ENCODE results near the gene ARL15. TPM values are rescaled to one million over a fixed set of nuclear protein-coding genes. Genes with fewer than 3 reads are reported as not detected.

The ARL15 gene
- total RNA-seq, 1 donor from 2014 or later, result 14.0 TPM

DNA sequence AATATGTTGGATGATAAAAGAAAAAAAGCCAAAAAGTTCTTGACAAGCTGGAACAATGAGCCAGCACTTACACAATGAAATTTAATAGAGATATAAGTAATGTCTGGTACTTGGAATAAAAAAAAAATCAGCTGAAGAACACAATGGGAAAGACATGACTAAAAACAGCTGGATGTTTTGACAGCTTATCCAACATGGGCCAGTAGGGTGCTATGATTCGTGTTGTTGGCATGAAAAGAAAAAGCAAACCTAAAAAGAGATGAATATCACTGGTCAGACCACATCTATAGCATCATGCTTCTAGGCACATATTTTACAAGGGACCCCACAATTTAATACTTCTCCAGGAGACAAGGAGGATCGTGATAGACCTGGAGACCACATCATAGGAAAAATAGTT lies 175.3 kb downstream of the ARL15 start:
- TF ChIP-seq, protein P1, sequence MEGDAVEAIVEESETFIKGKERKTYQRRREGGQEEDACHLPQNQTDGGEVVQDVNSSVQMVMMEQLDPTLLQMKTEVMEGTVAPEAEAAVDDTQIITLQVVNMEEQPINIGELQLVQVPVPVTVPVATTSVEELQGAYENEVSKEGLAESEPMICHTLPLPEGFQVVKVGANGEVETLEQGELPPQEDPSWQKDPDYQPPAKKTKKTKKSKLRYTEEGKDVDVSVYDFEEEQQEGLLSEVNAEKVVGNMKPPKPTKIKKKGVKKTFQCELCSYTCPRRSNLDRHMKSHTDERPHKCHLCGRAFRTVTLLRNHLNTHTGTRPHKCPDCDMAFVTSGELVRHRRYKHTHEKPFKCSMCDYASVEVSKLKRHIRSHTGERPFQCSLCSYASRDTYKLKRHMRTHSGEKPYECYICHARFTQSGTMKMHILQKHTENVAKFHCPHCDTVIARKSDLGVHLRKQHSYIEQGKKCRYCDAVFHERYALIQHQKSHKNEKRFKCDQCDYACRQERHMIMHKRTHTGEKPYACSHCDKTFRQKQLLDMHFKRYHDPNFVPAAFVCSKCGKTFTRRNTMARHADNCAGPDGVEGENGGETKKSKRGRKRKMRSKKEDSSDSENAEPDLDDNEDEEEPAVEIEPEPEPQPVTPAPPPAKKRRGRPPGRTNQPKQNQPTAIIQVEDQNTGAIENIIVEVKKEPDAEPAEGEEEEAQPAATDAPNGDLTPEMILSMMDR (IDR thresholded peaks at IDR 0.05), result no peak
- Mint-ChIP-seq H3K4me3 (ENCODE audit: unreplicated experiment) (no peak overlapping the region), H3K27ac (ENCODE audit: unreplicated experiment) (no peak overlapping the region), H3K36me3 (ENCODE audit: low read depth) (no peaks in the 10 kb centered on the region), H3K27me3 (ENCODE audit: low read depth) (no peaks in the 10 kb centered on the region), H3K9me3 (ENCODE audit: low read depth) (no peaks in the 10 kb centered on the region), H3K4me1 (ENCODE audit: low read depth) (peaks cover 25% of the 10 kb centered on the region)
- no peak for DNase-seq (ENCODE audit: low spot score)

DNA sequence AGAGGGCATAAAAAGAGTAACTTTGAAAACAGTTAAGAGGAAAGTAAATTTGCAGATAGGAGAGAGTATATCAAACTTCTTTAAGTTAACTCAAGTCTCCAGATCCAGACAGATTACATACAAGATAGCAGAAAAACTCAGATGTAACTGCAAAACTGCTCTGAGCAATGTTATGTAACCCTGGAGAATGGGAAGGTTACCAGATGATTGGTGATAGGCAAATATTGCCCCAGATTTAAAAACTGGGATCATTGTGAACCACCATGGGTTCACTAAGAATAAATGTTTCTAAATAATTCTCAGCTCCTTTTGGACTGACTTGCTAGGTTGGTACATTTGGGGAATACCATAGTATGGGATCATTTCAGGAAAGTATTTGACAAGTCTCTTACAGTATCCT lies 176.5 kb downstream of the ARL15 start:
- H3K27me3 Mint-ChIP-seq (ENCODE audit: low read depth), result no peaks in the 10 kb centered on the region
- no peaks in the 10 kb centered on the region for H3K9me3 Mint-ChIP-seq (ENCODE audit: low read depth)
- H3K36me3 Mint-ChIP-seq (ENCODE audit: low read depth), result no peaks in the 10 kb centered on the region
- no peak overlapping the region for H3K4me3 Mint-ChIP-seq (ENCODE audit: unreplicated experiment)
- H3K27ac Mint-ChIP-seq (ENCODE audit: unreplicated experiment), result no peak overlapping the region
- peaks cover 25% of the 10 kb centered on the region for H3K4me1 Mint-ChIP-seq (ENCODE audit: low read depth)
- DNase-seq (ENCODE audit: low spot score), result no peak
- TF ChIP-seq, protein P1 (IDR thresholded peaks at IDR 0.05), result no peak

DNA sequence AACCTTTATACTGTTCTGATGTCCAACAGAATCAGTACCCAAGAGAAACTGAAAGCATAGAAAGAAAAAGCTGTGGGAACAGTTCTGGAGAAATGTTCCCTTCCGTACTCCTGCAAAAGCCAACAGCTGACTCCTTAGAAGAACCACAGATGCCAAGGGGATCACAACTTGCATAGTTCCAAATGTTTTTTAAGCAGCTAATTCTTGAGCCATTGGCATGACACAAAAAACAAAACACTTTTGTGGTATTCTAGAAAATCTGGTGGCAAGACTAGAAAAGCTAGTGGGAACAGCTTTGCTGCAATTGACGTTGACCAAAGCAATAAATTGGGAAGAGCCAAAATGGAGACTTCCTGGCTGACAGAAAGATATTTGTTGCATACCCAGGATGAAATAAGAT lies 189.9 kb downstream of the ARL15 start:
- Mint-ChIP-seq H3K27me3 (ENCODE audit: low read depth) (no peaks in the 10 kb centered on the region), H3K4me1 (ENCODE audit: low read depth) (peaks cover 7% of the 10 kb centered on the region), H3K9me3 (ENCODE audit: low read depth) (no peaks in the 10 kb centered on the region), H3K36me3 (ENCODE audit: low read depth) (no peaks in the 10 kb centered on the region), H3K4me3 (ENCODE audit: unreplicated experiment) (no peak overlapping the region), H3K27ac (ENCODE audit: unreplicated experiment) (no peak overlapping the region)
- TF ChIP-seq, protein P1 (IDR thresholded peaks at IDR 0.05), result no peak
- DNase-seq (ENCODE audit: low spot score), result no peak

DNA sequence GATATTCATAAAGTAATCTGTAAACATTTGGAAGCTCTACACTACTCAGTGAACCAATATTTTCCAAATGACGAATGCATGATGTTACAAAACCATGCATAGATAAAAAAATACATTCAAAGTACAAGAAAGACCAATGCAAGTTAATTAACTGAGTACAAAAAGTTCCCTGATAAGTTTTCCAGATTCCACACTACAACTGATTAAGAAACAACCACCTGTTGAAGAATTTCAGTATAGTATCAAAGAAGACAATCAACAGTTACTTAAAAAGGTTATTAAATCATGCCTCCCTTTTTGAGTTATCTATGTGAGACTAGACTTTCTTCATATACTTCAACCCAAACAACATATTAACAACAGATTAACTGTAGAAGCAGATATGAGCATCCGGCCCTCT lies 192.4 kb downstream of the ARL15 start:
- TF ChIP-seq, protein P1 (IDR thresholded peaks at IDR 0.05), result no peak
- Mint-ChIP-seq H3K4me3 (ENCODE audit: unreplicated experiment) (no peak overlapping the region), H3K4me1 (ENCODE audit: low read depth) (peaks cover 7% of the 10 kb centered on the region), H3K27me3 (ENCODE audit: low read depth) (no peaks in the 10 kb centered on the region), H3K27ac (ENCODE audit: unreplicated experiment) (no peak overlapping the region), H3K9me3 (ENCODE audit: low read depth) (no peaks in the 10 kb centered on the region), H3K36me3 (ENCODE audit: low read depth) (no peaks in the 10 kb centered on the region)
- DNase-seq (ENCODE audit: low spot score), result no peak

DNA sequence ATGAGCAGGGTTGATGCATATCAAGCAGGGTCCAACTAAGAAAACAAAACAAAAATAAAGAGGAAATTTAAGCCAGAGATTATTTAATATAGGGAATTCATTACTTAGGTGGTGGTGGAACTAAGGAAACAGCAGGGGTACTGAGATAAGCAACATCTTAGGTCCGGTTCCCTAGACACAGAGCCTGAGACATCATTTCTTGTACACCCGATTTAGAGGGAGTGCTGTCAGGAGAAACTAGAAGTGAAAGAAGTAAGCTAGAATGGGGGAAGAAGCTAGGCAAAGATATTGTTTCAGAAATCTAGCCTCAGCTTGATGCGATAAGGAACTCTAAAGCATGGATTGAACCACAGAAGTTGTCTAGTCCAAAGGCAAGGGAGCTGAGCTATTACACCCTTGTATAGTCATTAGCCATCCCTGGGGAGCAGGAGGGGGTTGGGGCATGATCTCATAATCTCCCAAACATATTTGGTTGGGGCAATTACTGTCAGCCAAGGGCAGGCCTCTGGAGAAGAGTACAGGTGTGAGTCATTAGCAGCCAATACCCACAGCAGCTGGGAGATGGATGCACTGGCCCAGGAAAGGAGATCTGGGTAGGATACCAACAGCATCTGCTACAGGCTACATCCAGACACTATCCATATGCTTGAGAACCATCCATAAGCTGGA lies 194.5 kb downstream of the ARL15 start:
- no peak for DNase-seq (ENCODE audit: low spot score)
- Mint-ChIP-seq H3K36me3 (ENCODE audit: low read depth) (no peaks in the 10 kb centered on the region), H3K9me3 (ENCODE audit: low read depth) (no peaks in the 10 kb centered on the region), H3K4me3 (ENCODE audit: unreplicated experiment) (no peak overlapping the region), H3K27me3 (ENCODE audit: low read depth) (no peaks in the 10 kb centered on the region), H3K4me1 (ENCODE audit: low read depth) (peaks cover 7% of the 10 kb centered on the region), H3K27ac (ENCODE audit: unreplicated experiment) (no peak overlapping the region)
- TF ChIP-seq, protein P1 (IDR thresholded peaks at IDR 0.05), result no peak

All from chondrocyte (in vitro differentiated cells).